ENCODE data around the gene PFKFB1. TPM values are rescaled to one million over a fixed set of nuclear protein-coding genes. Genes with fewer than 3 reads are reported as not detected.

Gene PFKFB1
- total and polyA plus RNA-seq, 9 of the 15 experiments (the other 6 are each of a cell fraction or from before 2014, with no cell fraction given), result 0.07 to 0.24 (median 0.15) TPM; not detected in 2

GRCh38 chrX:54992911-54993622, 921 bp downstream of the PFKFB1 start (continued):
- TF ChIP-seq CHD7 (IDR thresholded peaks at IDR 0.05; ENCODE audit: low read depth, low read length), result no peak

All from K562 (cell line).